H9 (cell line): ENCODE results near the gene HCFC1. TPM values are rescaled to one million over a fixed set of nuclear protein-coding genes. Genes with fewer than 3 reads are reported as not detected.

ENCODE experiments used
- DNase-seq: peaks from one replicate; pipeline ENCODE4 v3.0.0-alpha.2; 2017
- H2AFZ ChIP-seq: one replicate; pipeline ENCODE4 v1.6.1; 2013; ENCODE audit warnings: mild to moderate bottlenecking, low read length, control low read depth, moderate library complexity
- H2AK5ac ChIP-seq: 2 replicates; pipeline ENCODE4 v1.6.1; 2013; ENCODE audit warnings: low read length, control low read depth, mixed read lengths; ENCODE audit not compliant: insufficient read length
- H2BK120ac ChIP-seq: one replicate; pipeline ENCODE4 v1.6.1; 2013; ENCODE audit warnings: low read depth, mild to moderate bottlenecking, low read length, control low read depth, inconsistent platforms; ENCODE audit not compliant: poor library complexity, severe bottlenecking
- H2BK12ac ChIP-seq: 2 replicates; pipeline ENCODE4 v1.6.1; 2013; ENCODE audit warnings: low read length, control low read depth, mixed read lengths, low read depth; ENCODE audit not compliant: insufficient read length
- H2BK15ac ChIP-seq: 2 replicates; pipeline ENCODE4 v1.6.1; 2013; ENCODE audit warnings: low read depth, low read length, control low read depth
- H2BK20ac ChIP-seq: one replicate; pipeline ENCODE4 v1.6.1; 2013; ENCODE audit warnings: low read depth, mild to moderate bottlenecking, low read length, control low read depth, inconsistent platforms; ENCODE audit not compliant: poor library complexity, severe bottlenecking
- H2BK5ac ChIP-seq: 2 replicates; pipeline ENCODE4 v1.6.1; 2013; ENCODE audit warnings: low read length, control low read depth, mixed read lengths; ENCODE audit not compliant: insufficient read length
- H3K14ac ChIP-seq: 2 replicates; pipeline ENCODE4 v1.6.1; 2013; ENCODE audit warnings: low read length, control low read depth; ENCODE audit not compliant: insufficient read depth
- H3K18ac ChIP-seq: 2 replicates; pipeline ENCODE4 v1.6.1; 2013; ENCODE audit warnings: low read depth, mild to moderate bottlenecking, mixed read lengths, low read length, control low read depth; ENCODE audit not compliant: insufficient read length
- H3K23ac ChIP-seq: 2 replicates; pipeline ENCODE4 v1.6.1; 2013; ENCODE audit warnings: low read length, control low read depth, mixed read lengths, low read depth; ENCODE audit not compliant: insufficient read length
- H3K23me2 ChIP-seq: 2 replicates; pipeline ENCODE4 v1.6.1; 2013; ENCODE audit warnings: low read depth, mild to moderate bottlenecking, mixed read lengths, low read length, control low read depth; ENCODE audit not compliant: insufficient read length, poor library complexity, severe bottlenecking
- H3K27ac ChIP-seq: 2 replicates; pipeline ENCODE4 v1.5.1; 2013; ENCODE audit warnings: low read length, control low read depth, mixed read lengths, low read depth; ENCODE audit not compliant: insufficient read length
- H3K27me3 ChIP-seq: 2 replicates; pipeline ENCODE4 v1.6.1; 2013; ENCODE audit warnings: low read length, control low read depth, inconsistent platforms; ENCODE audit not compliant: insufficient read depth
- H3K4ac ChIP-seq: 2 replicates; pipeline ENCODE4 v1.6.1; 2013; ENCODE audit warnings: low read depth, mild to moderate bottlenecking, control low read depth, inconsistent platforms, low read length, moderate library complexity
- H3K4me1 ChIP-seq: 2 replicates; pipeline ENCODE4 v1.6.1; 2013; ENCODE audit warnings: low read length, control low read depth, inconsistent platforms; ENCODE audit not compliant: insufficient read depth
- H3K4me2 ChIP-seq: 2 replicates; pipeline ENCODE4 v1.6.1; 2013; ENCODE audit warnings: low read length, control low read depth, mixed read lengths; ENCODE audit not compliant: insufficient read length, insufficient read depth
- H3K56ac ChIP-seq: 2 replicates; pipeline ENCODE4 v1.6.1; 2013; ENCODE audit warnings: low read depth, mild to moderate bottlenecking, mixed read lengths, low read length, control low read depth; ENCODE audit not compliant: insufficient read length
- H3K79me1 ChIP-seq: 2 replicates; pipeline ENCODE4 v1.6.1; 2013; ENCODE audit warnings: low read depth, mild to moderate bottlenecking, moderate library complexity, low read length, control low read depth, inconsistent platforms; ENCODE audit not compliant: insufficient read depth, poor library complexity, severe bottlenecking
- H3K79me2 ChIP-seq: 2 replicates; pipeline ENCODE4 v1.6.1; 2013; ENCODE audit warnings: low read length, control low read depth, inconsistent platforms; ENCODE audit not compliant: insufficient read depth
- H3K9ac ChIP-seq: 2 replicates; pipeline ENCODE4 v1.6.1; 2013; ENCODE audit warnings: low read length, control low read depth, mixed read lengths; ENCODE audit not compliant: insufficient read length; ENCODE audit errors: extremely low read depth
- H3K9me3 ChIP-seq: one replicate; pipeline ENCODE4 v1.6.1; 2013; ENCODE audit warnings: low read depth, low read length, inconsistent platforms; ENCODE audit not compliant: control insufficient read depth
- H3T11ph ChIP-seq: one replicate; pipeline ENCODE4 v1.6.1; 2013; ENCODE audit warnings: mild to moderate bottlenecking, low read length, control low read depth, inconsistent platforms
- H4K20me1 ChIP-seq: one replicate; pipeline ENCODE4 v1.6.1; 2013; ENCODE audit not compliant: control insufficient read depth, insufficient read length, insufficient read depth
- H4K5ac ChIP-seq: 2 replicates; pipeline ENCODE4 v1.6.1; 2013; ENCODE audit warnings: low read depth, mild to moderate bottlenecking, mixed read lengths, low read length, control low read depth; ENCODE audit not compliant: insufficient read length
- H4K8ac ChIP-seq: replicated peaks from 2 replicates; pipeline ENCODE4 v1.6.1; 2013; ENCODE audit warnings: low read length, control low read depth, mixed read lengths, low read depth; ENCODE audit not compliant: insufficient read length
- H4K91ac ChIP-seq: 2 replicates; pipeline ENCODE4 v1.6.1; 2013; ENCODE audit warnings: low read depth, mild to moderate bottlenecking, moderate library complexity, mixed read lengths, low read length, control low read depth; ENCODE audit not compliant: insufficient read length
- H3K27ac Mint-ChIP-seq, 3 experiments: 2 replicates in 2 of 3; 3 replicates in 1 of 3; pipeline ENCODE4 v1.8.0; 2020 to 2021; ENCODE audit warnings: mixed read lengths in 3 of 3, mild to moderate bottlenecking in 1 of 3, moderate library complexity in 1 of 3
- H3K27me3 Mint-ChIP-seq: 2 replicates; pipeline ENCODE4 v1.8.0; 2021; ENCODE audit warnings: low read depth, mild to moderate bottlenecking, moderate library complexity, mixed read lengths
- H3K36me3 Mint-ChIP-seq, 3 experiments: 2 replicates in 2 of 3; 3 replicates in 1 of 3; pipeline ENCODE4 v1.8.0; 2020 to 2021; ENCODE audit warnings: low read depth in 3 of 3, mixed read lengths in 3 of 3; ENCODE audit not compliant: insufficient read depth in 1 of 3
- H3K4me1 Mint-ChIP-seq, 2 experiments: 2 replicates each; pipeline ENCODE4 v1.8.0; 2020; ENCODE audit warnings: mixed read lengths in 2 of 2
- H3K4me3 Mint-ChIP-seq, 2 experiments: 2 replicates in 1 of 2; 3 replicates in 1 of 2; pipeline ENCODE4 v1.8.0; 2020 to 2021; ENCODE audit warnings: mild to moderate bottlenecking in 2 of 2, mixed read lengths in 2 of 2, moderate library complexity in 1 of 2
- H3K9me3 Mint-ChIP-seq, 2 experiments: 2 replicates in 1 of 2; 3 replicates in 1 of 2; pipeline ENCODE4 v1.8.0; 2020; ENCODE audit warnings: mild to moderate bottlenecking in 2 of 2, mixed read lengths in 2 of 2, moderate library complexity in 1 of 2
- WGBS: extraction: QIAGEN DNeasy Blood & Tissue Kit; methylation state at CpG from one replicate; pipeline ENCODE4 v1.1.7; 2013; ENCODE audit warnings: missing lambda C conversion rate, low lambda C conversion rate, mixed read lengths; ENCODE audit not compliant: insufficient read length; ENCODE audit errors: extremely low coverage; 5-methylcytosine and 5-hydroxymethylcytosine counted together
- total RNA-seq: library from RNA; stranded (reverse); gene quantifications from 2 replicates; pipeline ENCODE4 v1.2.1, GENCODE V29; 2021
- TF ChIP-seq, protein P1 (sequence below): fragments of 200-600 bp; sonication (generic); conservative IDR thresholded peaks from 3 replicates; pipeline ENCODE4 v1.8.0; 2021; ENCODE audit warnings: antibody characterized with exemption, mild to moderate bottlenecking

The HCFC1 gene
- total RNA-seq, 1 experiment from 2014 or later = 144 TPM

DNA sequence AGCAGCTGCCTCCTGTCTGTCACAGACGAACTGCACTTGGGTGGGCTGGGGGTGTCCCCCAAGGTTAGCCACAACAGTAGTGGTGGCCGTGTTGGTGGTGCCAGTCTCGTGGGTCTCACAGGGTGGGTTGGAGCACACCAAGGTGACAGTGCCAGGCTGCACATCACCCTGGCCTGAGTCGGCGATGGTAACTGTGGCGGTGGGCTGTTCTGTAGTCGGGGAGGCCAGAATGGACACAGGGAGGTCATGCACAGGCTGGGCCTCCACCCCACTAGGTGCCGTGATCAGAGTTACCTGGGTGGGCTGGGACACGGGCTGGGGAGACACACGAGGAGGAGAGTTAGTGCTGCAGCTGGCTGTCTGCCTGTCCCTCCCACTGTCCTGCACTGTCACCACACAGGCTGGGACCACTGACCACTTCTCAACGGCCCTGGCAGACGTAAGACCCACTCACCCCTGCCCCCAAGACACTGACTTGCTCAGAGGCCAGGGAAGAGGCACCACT, 16.3 kb downstream of the HCFC1 start:
- Histone ChIP-seq H3K18ac (no peak overlapping the region), H2BK120ac (no peak overlapping the region), H2BK12ac (no peak overlapping the region), H2BK20ac (no peak overlapping the region), H3T11ph (no peak overlapping the region), H3K14ac (no peak overlapping the region), H2AFZ (no peak overlapping the region), H2AK5ac (no peak overlapping the region), H3K23me2 (no peaks in the 10 kb centered on the region), H4K5ac (no peak overlapping the region), H3K27ac (no peak overlapping the region), H2BK5ac (no peak overlapping the region), H3K23ac (no peak overlapping the region), H3K9ac (no peak overlapping the region), H3K4ac (no peak overlapping the region), H3K56ac (no peak overlapping the region), H4K20me1 (no peaks in the 10 kb centered on the region), H3K79me1 (no peaks in the 10 kb centered on the region), H3K79me2 (no peaks in the 10 kb centered on the region), H3K9me3 (peaks cover 5% of the 10 kb centered on the region), H3K4me2 (no peak overlapping the region), H3K4me1 (no peaks in the 10 kb centered on the region), H4K91ac (no peak overlapping the region), H3K27me3 (no peaks in the 10 kb centered on the region), H4K8ac (no peak overlapping the region), H2BK15ac (no peak overlapping the region)
- H3K4me3 Mint-ChIP-seq = no peak overlapping the region
- no peaks in the 10 kb centered on the region for H3K27me3 Mint-ChIP-seq
- H3K9me3 Mint-ChIP-seq = no peaks in the 10 kb centered on the region; a peak in 1 of 5 replicates
- no peak for DNase-seq
- TF ChIP-seq, protein P1, sequence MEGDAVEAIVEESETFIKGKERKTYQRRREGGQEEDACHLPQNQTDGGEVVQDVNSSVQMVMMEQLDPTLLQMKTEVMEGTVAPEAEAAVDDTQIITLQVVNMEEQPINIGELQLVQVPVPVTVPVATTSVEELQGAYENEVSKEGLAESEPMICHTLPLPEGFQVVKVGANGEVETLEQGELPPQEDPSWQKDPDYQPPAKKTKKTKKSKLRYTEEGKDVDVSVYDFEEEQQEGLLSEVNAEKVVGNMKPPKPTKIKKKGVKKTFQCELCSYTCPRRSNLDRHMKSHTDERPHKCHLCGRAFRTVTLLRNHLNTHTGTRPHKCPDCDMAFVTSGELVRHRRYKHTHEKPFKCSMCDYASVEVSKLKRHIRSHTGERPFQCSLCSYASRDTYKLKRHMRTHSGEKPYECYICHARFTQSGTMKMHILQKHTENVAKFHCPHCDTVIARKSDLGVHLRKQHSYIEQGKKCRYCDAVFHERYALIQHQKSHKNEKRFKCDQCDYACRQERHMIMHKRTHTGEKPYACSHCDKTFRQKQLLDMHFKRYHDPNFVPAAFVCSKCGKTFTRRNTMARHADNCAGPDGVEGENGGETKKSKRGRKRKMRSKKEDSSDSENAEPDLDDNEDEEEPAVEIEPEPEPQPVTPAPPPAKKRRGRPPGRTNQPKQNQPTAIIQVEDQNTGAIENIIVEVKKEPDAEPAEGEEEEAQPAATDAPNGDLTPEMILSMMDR = no peak
- peaks cover 0 to 6% of the 10 kb centered on the region in 2 experiments; a peak in 1 of 4 replicates for H3K4me1 Mint-ChIP-seq
- WGBS = no CpG with 5 or more reads among the region's 12 CpGs
- H3K27ac Mint-ChIP-seq = no peak overlapping the region
- peaks cover 76 to 96% (median 90%) of the 10 kb centered on the region in 3 experiments for H3K36me3 Mint-ChIP-seq
